C4-2B (cell line): Measurements from ENCODE around the gene F13A1.

Experiments used
- CTCF ChIP-seq: fragments of 450-650 bp; conservative IDR thresholded peaks from 2 replicates; pipeline ENCODE4 v1.5.1; 2017; ENCODE audit warnings: mild to moderate bottlenecking
- ZFX ChIP-seq: fragments of 450-650 bp; IDR thresholded peaks from 2 replicates; pipeline ENCODE4 v1.6.1; 2017

- TF ChIP-seq CTCF = peak; percentile 52
- TF ChIP-seq ZFX = no peak
Observed at GRCh38 chr6:6220718-6221117, 99.7 kb downstream of the F13A1 start.
